ENCODE data around the gene DCDC2C. TPM values are rescaled to one million over a fixed set of nuclear protein-coding genes. Genes with fewer than 3 reads are reported as not detected.

DCDC2C gene
- total and polyA plus RNA-seq, 9 of the 15 experiments (the other 6 are each of a cell fraction or from before 2014, with no cell fraction given), result not detected

DNA sequence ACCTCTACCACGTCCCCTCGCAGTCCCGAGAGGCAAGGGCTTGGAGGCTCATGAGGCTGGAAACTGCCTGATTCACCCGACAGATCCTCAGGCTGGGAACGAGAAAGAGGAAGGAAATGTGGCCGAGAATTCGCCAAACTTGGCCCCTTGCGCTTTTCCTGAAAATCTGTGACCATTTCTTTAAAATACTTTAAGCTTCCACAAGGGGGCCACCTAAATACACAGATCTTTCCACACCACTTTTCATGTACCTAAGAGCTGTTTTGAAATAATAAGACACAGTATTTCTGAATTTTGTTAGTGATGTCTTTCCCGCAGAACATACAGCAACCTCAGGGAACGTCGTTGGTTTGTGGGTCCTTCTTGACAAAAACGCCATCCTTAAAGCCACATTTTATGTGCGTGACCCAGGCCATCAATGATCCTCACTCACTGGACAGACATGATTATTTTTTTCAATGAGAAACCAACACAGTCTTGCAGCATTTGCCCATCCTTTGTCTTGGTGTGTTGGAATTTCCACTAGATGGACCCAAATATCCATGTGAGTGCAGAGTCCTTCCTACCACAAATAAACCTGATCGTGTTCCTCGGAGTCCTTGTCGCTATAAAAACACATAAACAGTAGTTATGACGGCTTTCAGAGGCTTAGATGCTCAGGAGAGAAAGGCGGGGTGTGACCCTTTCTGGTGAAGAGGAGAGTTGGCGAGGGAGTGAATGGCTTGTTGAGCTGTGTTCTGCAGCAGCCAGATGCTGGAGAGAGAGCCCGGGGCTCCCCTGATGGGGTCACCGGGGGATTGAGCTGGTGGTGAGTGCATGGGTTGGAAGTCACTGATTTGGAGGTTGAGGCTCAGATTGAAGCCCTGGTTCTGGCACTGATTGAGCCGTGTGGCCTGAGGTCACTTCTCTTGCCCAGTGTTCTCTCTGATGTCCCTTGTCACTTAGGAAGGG, 25.0 kb downstream of the DCDC2C start:
- Histone ChIP-seq H3K9me3 (replicated peaks; ENCODE audit: control insufficient read depth, insufficient read depth, low read depth, low read length) (no peaks in the 10 kb centered on the region), H3K9me1 (ENCODE audit: control insufficient read depth, insufficient read depth, low read length) (no peaks in the 10 kb centered on the region), H3K4me3 (no peak overlapping the region), H3K36me3 (ENCODE audit: control insufficient read depth, insufficient read depth, low read length) (no peaks in the 10 kb centered on the region), H3K79me2 (ENCODE audit: control insufficient read depth, insufficient read depth, low read length) (no peaks in the 10 kb centered on the region), H3K27ac (ENCODE audit: extremely low read depth, low read depth, low read length) (no peak overlapping the region), H3K9ac (ENCODE audit: insufficient read depth in 1 of 2, low read depth in 2 of 2, low read length in 2 of 2) (no peak overlapping the region), H3K27me3 (ENCODE audit: control insufficient read depth in 2 of 2, insufficient read depth in 2 of 2, low read length in 2 of 2) (peaks cover 0 to 19% of the 10 kb centered on the region in 2 experiments; a peak in 2 of 5 replicates), H3K4me2 (ENCODE audit: insufficient read depth, low read length) (no peak overlapping the region), H4K20me1 (replicated peaks; ENCODE audit: control insufficient read depth, insufficient read depth, low read length) (no peaks in the 10 kb centered on the region), H2AFZ (ENCODE audit: low read depth, low read length) (no peak overlapping the region), H3K4me1 (replicated peaks in 1 of 2; ENCODE audit: control insufficient read depth in 2 of 2, insufficient read depth in 2 of 2, low read length in 2 of 2) (no peaks in the 10 kb centered on the region)
- BruUV-seq (replicated peaks), result no TSS peak
- DNase-seq (ENCODE audit: extremely low read depth in 1 of 4, low spot score in 3 of 4), result peak; percentile 42 to 49 (median 46)
- peak; percentile 74; the same call in 2 of the 3 replicates for ATAC-seq
- ChIA-PET POLR2A (interaction anchor here (0.7 kb wide), 1 partner anchor 53 kb away, joined by 3 read pairs; no protein-coding TSS in a partner anchor), CTCF (ENCODE audit: low intra/inter-chr PET ratio) (interaction anchor here (0.6 to 0.7 kb wide), 2 partner anchors 760 to 796 kb away, joined by 3 read pairs; no protein-coding TSS in a partner anchor)
- intact Hi-C loops (cut with micrococcal nuclease), result loop anchor here (1.0 to 2.0 kb wide), 2 partner anchors 53 to 98 kb away; no protein-coding TSS in a partner anchor
- in situ Hi-C loops (cut with MboI), result no loop called here
- peak; percentile 88 for FAIRE-seq
- under 1% methylated on average over 20 of the region's 22 CpGs for WGBS (ENCODE audit: insufficient coverage, low coverage, missing lambda C conversion rate)
- no peak for TF ChIP-seq RBFOX2 (IDR thresholded peaks at IDR 0.05; ENCODE audit: low read depth, low read length)
- TF ChIP-seq SMC3 (conservative IDR thresholded peaks at IDR 0.05; ENCODE audit: insufficient read depth, low read depth, low read length), result 0 out of 2 replicates have a peak, but pooled peaks have one; percentile 9
- peak; percentile 44 to 67 (median 49); a peak in 5 of 6 replicates for TF ChIP-seq CTCF (IDR thresholded peaks at IDR 0.05 in 2 of 3, conservative IDR thresholded peaks at IDR 0.05 in 1 of 3; ENCODE audit: insufficient read depth in 2 of 3, low read depth in 1 of 3, low read length in 3 of 3)
- no peak for TF ChIP-seq ZNF184 (CRISPR knock-in tag; IDR thresholded peaks at IDR 0.05)
- TF ChIP-seq MCM5 (IDR thresholded peaks at IDR 0.05; ENCODE audit: low read depth), result no peak
- TF ChIP-seq CBX2 (IDR thresholded peaks at IDR 0.05; ENCODE audit: insufficient read depth, low read length, poor library complexity, severe bottlenecking), result no peak
- TF ChIP-seq SRF (CRISPR knock-in tag; IDR thresholded peaks at IDR 0.05), result no peak
- no peak for TF ChIP-seq ATF6 (CRISPR knock-in tag; IDR thresholded peaks at IDR 0.05)
- no peak for TF ChIP-seq CREM (IDR thresholded peaks at IDR 0.05; ENCODE audit: low read depth)
- no peak for TF ChIP-seq ZNF766 (CRISPR knock-in tag; conservative IDR thresholded peaks at IDR 0.05)
- peak; percentile 40 to 63; a peak in 3 of 4 replicates for TF ChIP-seq RAD21 (CRISPR knock-in tag; conservative IDR thresholded peaks at IDR 0.05 in 1 of 2, IDR thresholded peaks at IDR 0.05 in 1 of 2)
- no peak for TF ChIP-seq TBP (optimal IDR thresholded peaks at IDR 0.05; ENCODE audit: low read depth, low read length)
- TF ChIP-seq ZNF707 (CRISPR knock-in tag; conservative IDR thresholded peaks at IDR 0.05), result no peak
